Epidermal melanocyte (primary cell): ENCODE data around the gene OGDHL.
"Not testable (repeated sequence)": the region's sequence is repeated elsewhere in the genome, so short reads cannot be mapped to it uniquely, and the experiment has no call there.

Source experiments
- DNase-seq: peaks from one replicate; pipeline ENCODE4 v3.0.0; 2011; ENCODE audit warnings: low spot score; ENCODE audit not compliant: insufficient read length

OGDHL gene

DNA sequence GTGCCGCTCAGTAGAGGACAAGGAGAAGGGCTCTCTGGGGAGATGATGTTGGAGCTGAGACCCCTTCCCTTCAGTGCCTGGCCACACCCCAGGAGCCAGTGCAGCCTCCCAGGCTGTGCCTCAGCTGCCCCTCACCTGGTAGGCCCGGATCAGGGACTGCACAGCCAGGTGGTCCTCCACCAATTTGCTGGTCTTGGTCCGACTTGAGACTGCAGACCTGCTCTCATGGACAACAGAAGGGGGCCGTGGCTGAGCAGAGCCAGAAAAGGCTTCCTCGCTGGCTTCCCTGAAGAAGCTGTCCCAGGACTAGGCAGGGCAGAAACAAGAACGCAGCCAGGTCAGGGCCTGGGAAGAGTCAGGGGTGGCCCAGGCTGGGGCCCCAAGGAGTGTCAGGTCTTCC lies 5.5 kb downstream of the OGDHL start:
- no peak for DNase-seq

DNA sequence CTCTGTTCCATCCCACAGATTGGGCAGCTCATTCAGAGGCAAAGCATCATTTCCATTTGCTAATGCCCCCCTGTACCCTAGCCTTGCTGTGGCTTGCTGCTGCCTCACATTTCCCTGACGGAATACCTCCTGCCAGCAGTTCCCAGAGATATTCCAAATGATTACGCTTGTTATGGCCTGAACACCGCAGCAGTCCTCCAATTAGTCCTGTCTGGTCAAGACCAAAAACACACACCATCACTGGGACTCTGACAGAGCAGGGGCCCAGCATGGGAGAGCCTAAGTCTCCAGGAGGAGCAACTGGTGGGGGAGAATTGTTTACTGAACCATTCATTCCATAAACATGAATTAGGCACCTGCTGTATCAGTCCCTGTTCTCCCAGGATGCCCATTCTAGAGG lies 6.1 kb downstream of the OGDHL start:
- DNase-seq = no peak

- DNase-seq = not testable (repeated sequence)
Measured at GRCh38 chr10:49754951-49755350, 7.2 kb downstream of the OGDHL start.

GRCh38 chr10:49752584-49752983 lies 9.5 kb downstream of the OGDHL start:
- DNase-seq = no peak

DNA sequence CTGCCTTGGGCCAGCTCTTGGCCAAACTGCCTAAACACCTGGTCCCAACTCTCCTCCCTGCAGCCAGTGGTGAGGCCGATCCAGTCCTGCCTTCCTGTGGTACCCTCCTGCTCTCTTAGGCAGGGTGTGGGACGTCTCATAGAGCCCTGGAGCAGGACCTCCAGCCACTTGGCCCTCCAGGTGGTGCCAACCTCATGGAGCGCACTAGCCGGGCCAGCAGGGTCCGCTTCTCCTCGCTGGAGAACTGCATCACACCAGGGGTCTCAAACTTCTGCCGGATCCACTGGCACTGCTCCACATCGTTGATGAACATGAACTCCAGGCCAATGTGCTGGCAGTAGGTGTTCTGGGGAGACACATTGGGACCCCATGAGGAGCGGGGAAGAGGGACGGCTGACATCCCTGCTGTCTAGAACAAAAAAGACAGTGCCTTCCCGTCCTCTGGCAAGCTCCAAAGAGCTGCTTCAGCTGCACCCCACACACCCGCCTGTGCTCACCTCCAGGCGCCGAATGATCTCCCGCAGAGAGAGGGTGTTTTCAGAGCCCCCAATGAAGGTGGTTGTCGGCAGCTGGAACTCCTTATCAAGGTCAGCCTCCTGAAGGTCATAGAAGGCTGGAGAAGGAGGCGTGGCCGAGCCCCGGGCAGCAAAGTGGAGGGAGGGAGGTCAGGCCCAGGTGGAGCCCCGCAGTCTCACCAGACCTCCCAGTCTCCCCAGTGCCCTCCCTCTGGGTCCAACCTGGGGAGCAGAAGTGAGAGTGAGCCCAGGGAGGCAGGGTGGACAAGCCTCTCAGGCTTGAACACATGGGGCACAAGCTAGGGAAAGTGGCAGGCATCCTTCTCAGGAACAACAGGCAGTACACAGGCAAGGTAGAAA lies 10.2 kb downstream of the OGDHL start:
- no peak for DNase-seq

DNA sequence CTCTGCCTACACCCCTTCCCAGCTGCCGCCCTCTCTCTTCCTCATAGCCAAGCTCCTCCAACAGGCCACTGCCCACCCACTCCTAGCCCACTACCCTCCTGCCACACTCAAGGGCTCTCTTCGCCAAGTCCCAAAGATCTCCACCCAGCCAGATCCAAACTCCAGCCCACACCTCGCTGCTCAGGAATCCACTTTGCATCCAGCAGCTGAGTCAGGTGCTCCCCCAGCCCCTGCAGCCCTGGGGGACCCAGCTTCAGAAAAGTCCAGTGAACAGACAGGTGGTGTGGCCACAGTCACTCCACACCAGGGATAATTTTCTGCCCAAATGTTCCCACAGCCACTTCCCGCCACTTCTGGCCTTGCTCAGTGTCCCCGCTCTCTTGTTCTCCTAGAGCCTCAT lies 10.9 kb downstream of the OGDHL start:
- DNase-seq = no peak

DNA sequence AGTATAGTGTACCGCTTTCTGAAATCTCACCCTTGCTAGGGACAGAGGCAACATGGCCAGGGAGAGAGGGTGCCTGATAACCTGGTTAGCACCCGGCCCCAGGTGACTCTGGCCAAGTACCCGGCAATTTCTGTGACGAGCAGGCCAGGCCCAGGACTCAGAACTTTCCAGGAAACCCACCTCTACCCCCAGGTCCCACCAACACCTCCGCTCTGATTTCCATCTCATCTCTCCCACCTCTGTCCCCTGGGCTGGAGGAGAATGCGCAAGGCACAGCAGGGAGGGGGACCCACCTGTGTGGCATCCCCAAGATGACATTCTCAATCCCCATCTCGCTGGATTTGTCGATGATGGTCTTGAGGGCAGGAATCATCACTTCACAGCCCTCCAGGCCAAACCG lies 11.6 kb downstream of the OGDHL start:
- no peak for DNase-seq

DNA sequence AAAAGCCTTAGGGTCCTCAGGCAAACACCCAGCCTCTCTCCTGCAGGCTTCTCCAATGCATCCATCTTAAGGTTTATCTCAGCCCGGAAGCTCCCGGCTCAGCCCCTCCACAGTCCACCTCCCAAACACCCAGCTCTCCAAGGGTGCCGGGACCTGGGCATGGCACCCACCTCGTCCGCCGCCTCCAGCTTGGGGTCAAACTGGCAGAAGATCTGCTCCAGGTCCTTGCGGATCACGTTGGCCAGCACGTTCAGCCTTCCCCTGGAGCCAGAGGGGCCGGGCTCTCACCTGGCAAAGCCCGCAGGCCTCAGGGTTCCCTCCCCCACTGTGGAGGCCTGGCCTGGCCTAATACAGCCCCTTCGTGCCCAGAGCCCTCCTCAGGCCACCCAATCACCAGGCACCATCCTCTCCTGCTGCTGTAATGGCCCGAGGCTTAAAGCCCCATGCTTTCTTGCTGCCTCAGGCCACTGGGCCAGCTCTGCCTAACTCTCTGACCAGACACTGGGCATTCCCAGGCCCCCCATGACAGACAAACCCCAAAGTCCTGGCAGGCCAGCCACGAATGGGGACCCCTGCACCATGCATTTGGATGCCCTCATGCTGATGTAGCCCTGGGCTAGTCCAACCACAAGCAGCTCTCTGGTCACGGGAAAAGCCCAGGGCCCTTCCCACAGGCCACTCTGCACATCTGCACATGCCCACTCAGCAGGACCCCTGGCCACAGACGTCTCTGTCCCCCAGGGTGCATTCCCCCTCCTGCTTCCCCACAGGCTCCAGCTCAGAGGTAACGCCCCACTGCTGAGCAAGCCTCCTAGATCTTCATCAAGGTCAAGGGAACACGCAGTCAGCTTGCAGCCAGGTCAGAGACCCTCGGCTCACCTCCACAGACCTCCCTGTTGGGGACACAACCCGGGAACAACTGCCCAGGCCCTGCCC lies 12.3 kb downstream of the OGDHL start:
- no peak for DNase-seq

DNA sequence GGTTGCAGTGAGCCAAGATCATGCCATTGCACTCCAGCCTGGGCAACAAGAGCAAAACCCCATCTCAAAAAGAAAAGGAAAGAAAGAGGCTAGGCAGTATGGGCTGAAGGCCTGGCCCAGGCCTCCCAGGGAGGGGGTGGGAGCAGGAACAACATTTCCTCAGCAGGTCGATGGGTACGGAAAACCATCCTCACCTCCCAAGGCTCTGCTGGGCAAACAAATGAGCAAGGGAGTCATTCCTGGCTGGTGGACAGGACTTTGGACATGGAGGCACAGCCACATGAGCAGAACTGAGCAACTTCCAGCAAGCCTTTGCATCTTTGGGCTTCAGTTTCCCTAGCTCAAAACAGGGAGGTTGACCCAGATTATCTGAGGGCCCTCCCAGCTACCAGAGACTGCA lies 13.0 kb downstream of the OGDHL start:
- no peak for DNase-seq

- DNase-seq = no peak
Measured at GRCh38 chr10:49748006-49748405, 14.1 kb downstream of the OGDHL start.

DNA sequence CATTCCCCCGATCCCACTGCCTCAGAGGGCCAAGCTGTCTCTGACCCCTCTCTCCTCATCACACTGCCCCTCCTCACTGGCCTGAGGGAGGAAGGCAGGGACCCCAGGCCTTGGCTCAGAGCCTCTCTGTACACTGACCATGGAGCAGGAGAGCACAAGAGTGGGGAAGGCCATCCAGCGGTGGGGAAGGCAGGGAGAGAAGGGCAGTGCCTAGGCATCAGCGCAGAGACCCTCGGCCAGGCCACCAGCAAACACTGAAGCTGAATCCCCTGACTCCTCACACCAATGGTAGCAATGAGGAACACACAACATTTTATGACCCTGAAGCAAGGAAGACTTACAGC lies 14.8 kb downstream of the OGDHL start:
- DNase-seq = no peak

DNA sequence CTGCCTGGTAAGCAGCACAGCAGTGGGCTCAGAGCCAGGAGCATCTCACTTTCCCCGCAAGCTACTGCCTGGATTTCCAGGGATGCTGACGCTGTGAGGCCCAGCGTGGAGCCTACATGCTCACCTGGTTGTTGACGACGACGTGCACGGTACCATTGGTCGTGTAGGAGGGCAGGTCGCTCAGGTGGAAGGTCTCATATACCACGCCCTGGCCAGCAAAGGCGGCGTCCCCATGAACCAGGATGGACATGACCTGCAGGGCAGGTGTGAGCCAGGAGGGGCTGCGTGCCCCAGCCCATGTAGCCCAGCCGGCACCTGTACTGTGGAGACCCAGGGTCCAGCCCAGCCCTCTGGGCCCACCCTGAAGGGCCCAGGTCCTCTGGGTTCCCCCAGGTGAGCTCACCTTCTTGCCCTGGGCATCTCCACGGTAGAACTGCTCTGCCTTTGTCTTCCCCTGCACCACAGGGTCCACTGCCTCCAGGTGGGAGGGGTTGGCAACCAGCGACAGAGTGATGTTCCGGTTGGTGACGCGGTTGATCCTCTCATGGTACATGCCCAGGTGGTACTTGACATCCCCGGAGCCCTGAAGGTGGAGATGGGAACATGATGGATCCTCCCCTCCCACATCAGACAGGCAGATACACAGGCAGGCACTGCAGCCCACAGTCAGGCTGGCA lies 15.4 kb downstream of the OGDHL start:
- DNase-seq = no peak

- no peak for DNase-seq
Measured at GRCh38 chr10:49745756-49746155, 16.4 kb downstream of the OGDHL start.

DNA sequence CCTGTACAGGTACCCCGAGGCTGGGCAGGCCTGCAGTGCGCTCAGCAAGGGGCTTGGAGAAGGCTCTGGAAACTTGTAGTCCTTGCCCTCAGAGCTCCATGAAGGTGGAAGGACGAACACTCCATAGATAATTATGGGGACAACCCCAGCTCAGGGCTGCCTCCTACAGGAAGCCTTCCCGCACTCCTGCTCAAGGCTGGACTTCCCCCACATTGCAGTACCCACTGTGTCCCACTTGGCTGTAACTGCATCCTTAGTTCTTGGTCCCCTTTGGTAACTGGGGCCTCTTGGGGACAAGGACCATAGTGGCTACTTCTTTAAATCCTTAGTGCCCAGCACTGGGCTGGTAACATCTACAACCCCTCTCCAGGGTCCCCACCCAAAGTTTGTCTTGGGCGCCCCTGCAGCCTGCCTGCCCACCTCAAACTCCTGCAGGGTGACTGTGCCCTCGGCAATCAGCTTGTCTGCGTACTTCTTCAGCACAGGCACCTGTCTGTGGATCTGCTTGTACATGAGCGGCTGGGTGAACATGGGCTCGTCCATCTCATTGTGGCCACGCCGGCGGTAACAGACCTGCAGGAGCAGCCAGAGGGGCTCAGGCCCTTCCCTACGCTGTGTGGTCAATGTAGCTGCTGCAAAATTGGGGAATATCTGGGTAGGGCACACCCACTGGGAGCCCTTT lies 17.1 kb downstream of the OGDHL start:
- DNase-seq = no peak

DNA sequence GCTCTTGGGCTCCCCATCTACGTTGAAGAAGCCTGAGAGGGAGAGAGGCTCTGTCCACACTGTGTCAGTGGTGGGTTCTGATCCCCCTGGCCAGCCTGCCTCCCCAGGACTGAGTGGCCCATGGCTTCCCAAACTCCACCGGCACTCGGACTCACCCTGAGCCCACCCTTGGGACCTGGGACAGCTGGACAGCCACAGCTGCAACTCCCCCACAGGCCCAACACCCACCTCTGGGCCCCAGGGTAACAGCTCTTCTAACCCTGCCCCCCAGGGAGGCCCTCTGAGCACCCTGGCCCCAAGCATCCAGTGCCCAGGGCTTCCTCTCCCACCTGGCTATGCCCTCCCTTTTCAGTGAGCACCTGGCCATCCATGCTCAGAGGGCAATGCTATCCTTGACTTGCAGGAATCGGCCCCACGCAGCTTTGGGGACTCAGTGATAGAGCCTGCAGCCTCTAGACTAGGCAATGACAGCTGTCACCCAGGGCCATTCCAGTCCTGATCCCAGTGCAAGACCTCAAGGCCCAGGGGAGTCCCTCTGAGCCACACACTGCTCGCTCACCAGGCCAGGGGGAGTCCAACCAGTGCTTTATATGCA lies 17.9 kb downstream of the OGDHL start:
- DNase-seq = no peak

DNA sequence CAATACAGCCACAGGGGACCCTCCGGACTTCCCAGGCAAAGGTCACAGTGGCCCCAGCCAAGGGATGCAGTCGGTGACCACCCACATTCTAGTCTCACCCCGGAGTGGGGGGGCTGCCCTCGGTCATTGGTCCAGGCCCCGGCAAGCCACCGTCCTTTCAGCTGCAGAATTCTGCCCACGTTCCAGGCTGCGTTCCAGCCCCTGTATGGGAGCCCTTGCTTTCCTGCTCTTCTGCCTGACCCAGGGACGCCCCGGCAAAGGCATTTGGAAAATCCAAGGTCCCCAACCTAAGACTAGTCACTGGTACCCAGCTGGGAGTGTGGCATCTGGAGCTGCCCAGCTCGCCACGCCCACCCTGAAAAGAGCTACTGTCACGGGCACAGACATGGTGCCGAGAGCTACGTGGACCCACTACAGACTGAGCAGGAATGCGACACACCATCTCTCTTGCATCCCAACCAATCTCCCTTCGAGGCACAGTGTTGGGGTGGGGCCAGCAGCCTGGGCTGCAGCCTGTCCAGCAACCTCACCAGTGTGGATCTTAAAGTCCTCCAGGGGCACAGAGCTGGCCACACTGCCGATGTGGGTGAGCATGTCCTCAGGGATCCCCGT lies 18.6 kb downstream of the OGDHL start:
- no peak for DNase-seq

DNA sequence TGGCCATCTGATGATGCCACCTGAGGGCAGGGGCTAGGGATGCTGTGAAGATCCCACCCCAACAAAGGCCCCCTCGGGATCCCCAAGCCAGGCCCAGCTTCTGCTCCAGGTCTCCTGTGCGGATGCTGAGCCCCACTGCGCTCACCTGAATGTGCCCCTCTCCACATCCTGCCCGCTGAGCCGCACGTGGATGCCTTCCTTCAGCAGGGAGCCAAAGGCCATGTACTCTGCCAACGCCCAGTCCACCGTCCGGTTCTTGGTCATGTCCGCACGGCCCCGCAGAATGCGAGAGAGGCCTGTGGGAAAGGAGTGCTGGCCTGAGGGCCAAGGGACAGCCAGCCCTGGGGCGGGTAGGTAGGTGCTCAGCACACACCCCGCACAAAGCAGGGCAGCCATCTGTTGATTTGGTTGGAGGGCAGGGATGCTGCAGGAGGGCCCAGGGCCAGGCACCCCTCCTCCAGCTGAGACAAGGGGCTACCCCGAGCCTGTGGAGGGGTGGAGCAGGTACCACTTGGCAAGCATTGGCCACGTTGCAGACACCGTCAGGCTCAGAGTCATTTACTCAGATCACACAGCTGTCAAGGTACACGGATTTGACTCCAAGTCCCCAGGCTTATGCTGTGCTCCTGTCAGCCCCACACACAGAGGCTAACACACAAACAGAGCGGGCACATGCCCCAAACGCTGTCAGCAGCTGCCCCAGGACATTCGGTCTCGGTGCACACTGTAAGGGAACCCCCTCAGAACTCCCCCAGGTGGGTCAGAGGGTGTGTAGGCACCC lies 19.2 kb downstream of the OGDHL start:
- no peak for DNase-seq

DNA sequence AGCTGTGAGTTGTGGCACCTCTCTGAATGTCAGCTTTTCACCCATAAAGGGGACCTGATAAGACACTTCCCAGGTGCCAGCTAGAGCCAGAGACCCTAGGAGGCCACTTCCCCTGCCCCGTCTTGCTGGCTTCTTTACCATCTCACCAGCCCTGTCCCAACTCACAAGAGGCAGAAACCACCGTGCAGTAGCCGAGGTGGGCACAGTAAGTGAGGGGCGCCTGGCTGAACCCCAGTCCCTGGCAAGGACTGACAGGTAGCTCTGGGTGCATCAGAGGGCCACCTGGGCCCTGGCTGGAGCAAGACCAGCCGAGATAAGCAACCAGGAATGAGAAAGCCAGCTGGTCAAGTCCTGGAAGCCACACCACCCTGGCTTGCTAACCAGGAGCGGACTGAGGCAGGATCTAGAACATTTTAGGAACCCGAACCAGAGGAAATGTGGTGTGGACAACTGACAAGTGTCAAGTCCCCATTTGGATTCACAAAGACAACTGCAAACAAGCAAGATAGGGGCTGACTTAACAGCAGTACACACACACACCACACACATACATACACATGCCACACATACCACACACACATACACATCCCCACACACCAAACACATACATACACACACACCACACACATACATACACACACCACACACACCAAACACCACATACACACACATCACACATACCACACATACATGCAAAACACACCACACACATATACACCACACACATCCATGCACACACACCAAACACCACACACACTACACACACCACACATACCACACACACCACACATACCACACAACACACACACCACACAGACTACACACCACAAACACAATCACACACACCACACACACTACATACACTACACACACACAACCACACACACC lies 20.8 kb downstream of the OGDHL start:
- DNase-seq = no peak
